Ovary (tissue), 3 donors: ENCODE data around the gene FAM20A.

Source experiments
- CTCF ChIP-seq, 3 donors: fragments of 450-650 bp in 2 of 3; fragments of 200-600 bp in 1 of 3; IDR thresholded peaks; one replicate each; pipeline versions ENCODE4 v1.5.1 to v1.8.0; 2016 to 2022; ENCODE audit warnings: antibody characterized with exemption in 3 of 3, mild to moderate bottlenecking in 1 of 3
- POLR2A ChIP-seq: fragments of 450-650 bp; IDR thresholded peaks from one replicate; pipeline ENCODE4 v1.6.1; 2017; ENCODE audit warnings: antibody characterized with exemption, mild to moderate bottlenecking, moderate library complexity
- donor health status: DM: no; HTN: no; CAD: no.

GRCh38 chr17:68526548-68526947 lies 74.6 kb downstream of the FAM20A start:
- TF ChIP-seq CTCF (IDR thresholded peaks at IDR 0.05) = no peak
- no peak for TF ChIP-seq POLR2A
